GM12878 (cell line): ENCODE data around the gene ARID5B. TPM values are rescaled to one million over a fixed set of nuclear protein-coding genes. Genes with fewer than 3 reads are reported as not detected.

Experiments
- ATAC-seq: fragments of 200-7000 bp; cut with Tn5 transposase; 3 replicates; pipeline ENCODE4 v1.9.1; 2020; ENCODE audit warnings: mild to moderate bottlenecking, moderate library complexity
- BruUV-seq: library from RNA; stranded (reverse); fragments of 400-500 nt; replicated peaks from 2 replicates; lab custom pipeline; 2021; lab: Mats Ljungman, UMichigan
- CTCF ChIA-PET: fragments of 300-600 bp; sonication (Branson Sonifier 250); formaldehyde crosslinking; extraction: SDS; loops from one replicate; lab custom pipeline; 2021; ENCODE audit warnings: inconsistent platforms; lab: Yijun Ruan, JAX
- POLR2A ChIA-PET: fragments of 350-600 bp; formaldehyde crosslinking; extraction: SDS; loops from one replicate; lab custom pipeline; 2021; ENCODE audit warnings: inconsistent platforms; lab: Charles Lee
- RAD21 ChIA-PET: fragments of 300-600 bp; sonication (Branson Sonifier 250); formaldehyde crosslinking; loops from one replicate; lab custom pipeline; 2023; ENCODE audit warnings: antibody characterized with exemption; ENCODE audit not compliant: unreplicated experiment; lab: Charles Lee
- SMC1A ChIA-PET: fragments of 300-600 bp; sonication (Branson Sonifier 250); formaldehyde crosslinking; loops from one replicate; lab custom pipeline; 2023; ENCODE audit not compliant: unreplicated experiment, uncharacterized antibody; lab: Charles Lee
- DNase-seq: peaks from one replicate; pipeline ENCODE4 v3.0.0-alpha.2; 2011; ENCODE audit warnings: low read depth, low spot score
- FAIRE-seq: peaks from 3 replicates; lab custom pipeline; 2011; peaks lifted over from hg19 to GRCh38; lab: Jason Lieb, UNC
- H2AFZ ChIP-seq: 2 replicates; pipeline ENCODE4 v1.6.0; 2011; ENCODE audit warnings: low read depth, low read length, control low read depth; ENCODE audit not compliant: control insufficient read depth
- H3K27ac ChIP-seq: 2 replicates; pipeline ENCODE4 v1.5.1; 2011; ENCODE audit warnings: control low read depth; ENCODE audit not compliant: control insufficient read depth, insufficient read depth
- H3K27me3 ChIP-seq, 2 experiments: replicated peaks in 1 of 2; 2 replicates each; pipeline versions ENCODE4 v1.6.0 to v1.6.1; 2011; ENCODE audit warnings: low read length in 1 of 2; ENCODE audit not compliant: control insufficient read depth in 2 of 2, insufficient read depth in 2 of 2
- H3K36me3 ChIP-seq, 2 experiments: 2 replicates each; pipeline ENCODE4 v1.5.1; 2011; ENCODE audit warnings: low read length in 1 of 2; ENCODE audit not compliant: control insufficient read depth in 2 of 2, insufficient read depth in 2 of 2
- H3K4me1 ChIP-seq: 2 replicates; pipeline ENCODE4 v1.6.1; 2011; ENCODE audit warnings: mild to moderate bottlenecking, low read length, moderate library complexity, mixed read lengths; ENCODE audit not compliant: control insufficient read depth, insufficient read depth
- H3K4me2 ChIP-seq: 2 replicates; pipeline ENCODE4 v1.6.0; 2011; ENCODE audit warnings: control low read depth; ENCODE audit not compliant: control insufficient read depth, insufficient read depth
- H3K4me3 ChIP-seq: fragments of 200-600 bp; sonication (generic); 2 replicates; pipeline ENCODE4 v1.5.1; 2016
- H3K79me2 ChIP-seq: 2 replicates; pipeline ENCODE4 v1.6.0; 2011; ENCODE audit warnings: low read length; ENCODE audit not compliant: control insufficient read depth, insufficient read depth
- H3K9ac ChIP-seq: 2 replicates; pipeline ENCODE4 v1.8.0; 2011; ENCODE audit warnings: low read length, control low read depth, mixed read lengths; ENCODE audit not compliant: control insufficient read depth, insufficient read depth
- H3K9me3 ChIP-seq: replicated peaks from 3 replicates; pipeline ENCODE4 v1.5.1; 2011; ENCODE audit warnings: mild to moderate bottlenecking, low read length; ENCODE audit not compliant: control insufficient read depth, insufficient read depth
- H4K20me1 ChIP-seq: 2 replicates; pipeline ENCODE4 v1.6.0; 2011; ENCODE audit not compliant: control insufficient read depth, insufficient read depth
- BCL11A ChIP-seq: IDR thresholded peaks from 2 replicates; pipeline ENCODE4 v1.6.1; 2011; ENCODE audit warnings: low read depth, low read length
- BHLHE40 ChIP-seq, 2 experiments: fragments of 450-650 bp in 1 of 2; IDR thresholded peaks; 2 replicates each; pipeline ENCODE4 v1.6.1; 2011 to 2017; ENCODE audit warnings: low read depth in 2 of 2, borderline replicate concordance in 1 of 2, improper control_type of control experiment in 1 of 2, low read length in 1 of 2, mild to moderate bottlenecking in 1 of 2
- DPF2 ChIP-seq: fragments of 450-650 bp; IDR thresholded peaks from 2 replicates; pipeline ENCODE4 v1.6.1; 2017; ENCODE audit warnings: mild to moderate bottlenecking
- KAT2A ChIP-seq: conservative IDR thresholded peaks from 2 replicates; pipeline ENCODE4 v1.6.1; 2011; ENCODE audit warnings: low read depth, low read length; ENCODE audit not compliant: control insufficient read depth
- MYC ChIP-seq: IDR thresholded peaks from 2 replicates; pipeline ENCODE4 v1.6.1; 2011; ENCODE audit warnings: mild to moderate bottlenecking, low read length, moderate library complexity, inconsistent platforms; ENCODE audit not compliant: insufficient read depth, insufficient replicate concordance, insufficient read length, severe bottlenecking
- NFXL1 ChIP-seq: fragments of 450-650 bp; IDR thresholded peaks from 2 replicates; pipeline ENCODE4 v1.6.1; 2017; ENCODE audit warnings: antibody characterized with exemption, mild to moderate bottlenecking, borderline replicate concordance
- NFYB ChIP-seq: IDR thresholded peaks from 2 replicates; pipeline ENCODE4 v1.6.1; 2011; ENCODE audit warnings: low read depth, mild to moderate bottlenecking, low read length, improper control_type of control experiment, moderate library complexity; ENCODE audit not compliant: insufficient read depth
- PML ChIP-seq: IDR thresholded peaks from 2 replicates; pipeline ENCODE4 v1.6.1; 2012; ENCODE audit warnings: low read length, inconsistent platforms
- POLR2AphosphoS2 ChIP-seq: IDR thresholded peaks from 2 replicates; pipeline ENCODE4 v1.6.1; 2011; ENCODE audit warnings: low read depth, mild to moderate bottlenecking, low read length, improper control_type of control experiment, moderate library complexity
- SREBF2 ChIP-seq: IDR thresholded peaks from 2 replicates; pipeline ENCODE4 v1.6.1; 2012; ENCODE audit warnings: mild to moderate bottlenecking, low read length
- ZNF24 ChIP-seq: fragments of 450-650 bp; IDR thresholded peaks from 2 replicates; pipeline ENCODE4 v1.6.1; 2017; ENCODE audit warnings: antibody characterized with exemption, mild to moderate bottlenecking
- WGBS: methylation state at CpG from one replicate; pipeline ENCODE4 v1.1.6; 2016; ENCODE audit warnings: low lambda C conversion rate; ENCODE audit not compliant: insufficient replicate concordance, insufficient coverage; ENCODE audit errors: missing lambda C conversion rate; 5-methylcytosine and 5-hydroxymethylcytosine counted together
- in situ Hi-C: fragments of 300-500 bp; cut with MboI; formaldehyde crosslinking; loops from 9 replicates; pipeline ENCODE4 v1.14.3; 2018; ENCODE audit warnings: mixed read lengths
- intact Hi-C: fragments of 100-400 bp; cut with micrococcal nuclease; formaldehyde crosslinking; loops from one replicate; pipeline ENCODE4 v1.14.2; 2022; ENCODE audit not compliant: unreplicated experiment
- polyA plus RNA-seq, 11 experiments: library from polyadenylated mRNA; depleted of rRNA in 4 of 11; unstranded in 6 of 11; stranded (reverse) in 5 of 11; fragments of >200 nt; fragmentation: Nextera tagmentation in 4 of 11; fragmentation: Illumina TruSeq in 1 of 11; extraction: Ambion mirVana in 4 of 11; extraction: Trizol in 1 of 11; gene quantifications; 1 replicate in 1 of 11; 2 replicates in 10 of 11; pipeline versions ENCODE4 v1.2.1 to v1.2.3, GENCODE V29; 2011 to 2016; ENCODE audit warnings: inconsistent platforms in 2 of 11, missing spikeins in 2 of 11, low read depth in 1 of 11
- total RNA-seq, 4 experiments: library from RNA; depleted of rRNA in 3 of 4; stranded (reverse); fragments of >200 nt in 3 of 4; fragmentation: Illumina TruSeq in 1 of 4; extraction: Trizol in 1 of 4; gene quantifications; 2 replicates each; pipeline versions ENCODE4 v1.2.1 to v1.2.3, GENCODE V29; 2013 to 2021
- TF ChIP-seq, protein P1 (sequence below): fragments of 150-350 bp; IDR thresholded peaks from 2 replicates; pipeline ENCODE4 v1.6.1; 2014; ENCODE audit warnings: mild to moderate bottlenecking, low read depth, low read length
- TF ChIP-seq, protein P2 (sequence below): fragments of 150-350 bp; IDR thresholded peaks from 2 replicates; pipeline ENCODE4 v1.6.1; 2016; ENCODE audit warnings: low read depth, low read length
- TF ChIP-seq, protein P3 (sequence below): fragments of 450-650 bp; IDR thresholded peaks from 2 replicates; pipeline ENCODE4 v1.6.1; 2016; ENCODE audit warnings: mild to moderate bottlenecking, moderate library complexity, borderline replicate concordance

The ARID5B gene
- total and polyA plus RNA-seq, 10 of the 15 experiments (the other 5 are each of a cell fraction or from before 2014, with no cell fraction given), result 2.7 to 8.5 (median 6.1) TPM

DNA sequence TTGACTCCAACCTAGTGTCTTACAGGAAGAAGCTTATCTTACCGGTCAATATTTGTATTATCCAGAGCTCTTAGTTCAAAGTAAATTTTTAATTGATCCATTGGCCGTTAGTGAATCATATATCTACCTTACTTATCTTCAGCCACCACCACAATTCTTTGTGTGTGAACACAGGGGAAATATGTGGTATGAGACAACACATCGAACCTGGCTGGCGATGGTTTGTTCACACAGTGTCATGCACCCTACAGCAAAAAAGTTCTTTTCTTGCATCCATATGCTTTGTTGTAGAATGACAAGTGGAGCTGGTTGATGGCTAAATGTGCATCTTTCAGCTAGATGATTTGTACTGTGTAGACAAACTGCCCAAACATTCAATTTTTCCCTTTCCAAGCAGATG, 65.8 kb downstream of the ARID5B start:
- peaks cover 2% of the 10 kb centered on the region; the same call in 2 of the 3 replicates for H3K9me3 ChIP-seq
- H3K27ac ChIP-seq, result no peak overlapping the region
- no TSS peak for BruUV-seq
- in situ Hi-C loops, result no loop called here
- peaks cover 53% of the 10 kb centered on the region for H3K79me2 ChIP-seq
- H4K20me1 ChIP-seq, result no peaks in the 10 kb centered on the region
- ChIA-PET SMC1A (interaction anchor here (1.2 to 2.1 kb wide), 4 partner anchors 8 to 72 kb away, joined by 3 to 17 read pairs (median 6); no protein-coding TSS in a partner anchor), CTCF (interaction anchor here (1.2 to 1.6 kb wide), 4 partner anchors 8 to 67 kb away, joined by 3 to 5 read pairs (median 4); no protein-coding TSS in a partner anchor), POLR2A (interaction anchor here (0.6 kb wide), 1 partner anchor 30 kb away, joined by 3 read pairs; no protein-coding TSS in a partner anchor), RAD21 (interaction anchor here (0.5 to 1.6 kb wide), 2 partner anchors 9 to 1446 kb away, joined by 3 to 5 read pairs; no protein-coding TSS in a partner anchor)
- DNase-seq (no peak), FAIRE-seq (no peak), ATAC-seq (no peak)
- intact Hi-C loops, result no loop called here
- H3K36me3 ChIP-seq, result peaks cover 0 to 3% of the 10 kb centered on the region in 2 experiments; a peak in 1 of 4 replicates
- 99% methylated on average over 4 of the region's 4 CpGs for WGBS
- H3K4me1 ChIP-seq, result peaks cover 40% of the 10 kb centered on the region
- H3K4me3 ChIP-seq, result no peak overlapping the region
- no peak overlapping the region for H2AFZ ChIP-seq
- H3K4me2 ChIP-seq, result no peak overlapping the region
- H3K9ac ChIP-seq, result no peak overlapping the region
- no peaks in the 10 kb centered on the region for H3K27me3 ChIP-seq
- TF ChIP-seq PML (no peak), ZNF24 (no peak), KAT2A (no peak), NFXL1 (no peak), NFYB (no peak), BHLHE40 (IDR thresholded peaks at IDR 0.05; ENCODE audit: borderline replicate concordance in 1 of 2, low read depth in 2 of 2, low read length in 1 of 2) (no peak), POLR2AphosphoS2 (no peak), BCL11A (no peak), DPF2 (no peak), SREBF2 (no peak), MYC (no peak)
- TF ChIP-seq, protein P1, sequence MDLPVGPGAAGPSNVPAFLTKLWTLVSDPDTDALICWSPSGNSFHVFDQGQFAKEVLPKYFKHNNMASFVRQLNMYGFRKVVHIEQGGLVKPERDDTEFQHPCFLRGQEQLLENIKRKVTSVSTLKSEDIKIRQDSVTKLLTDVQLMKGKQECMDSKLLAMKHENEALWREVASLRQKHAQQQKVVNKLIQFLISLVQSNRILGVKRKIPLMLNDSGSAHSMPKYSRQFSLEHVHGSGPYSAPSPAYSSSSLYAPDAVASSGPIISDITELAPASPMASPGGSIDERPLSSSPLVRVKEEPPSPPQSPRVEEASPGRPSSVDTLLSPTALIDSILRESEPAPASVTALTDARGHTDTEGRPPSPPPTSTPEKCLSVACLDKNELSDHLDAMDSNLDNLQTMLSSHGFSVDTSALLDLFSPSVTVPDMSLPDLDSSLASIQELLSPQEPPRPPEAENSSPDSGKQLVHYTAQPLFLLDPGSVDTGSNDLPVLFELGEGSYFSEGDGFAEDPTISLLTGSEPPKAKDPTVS, result no peak
- TF ChIP-seq, protein P2, sequence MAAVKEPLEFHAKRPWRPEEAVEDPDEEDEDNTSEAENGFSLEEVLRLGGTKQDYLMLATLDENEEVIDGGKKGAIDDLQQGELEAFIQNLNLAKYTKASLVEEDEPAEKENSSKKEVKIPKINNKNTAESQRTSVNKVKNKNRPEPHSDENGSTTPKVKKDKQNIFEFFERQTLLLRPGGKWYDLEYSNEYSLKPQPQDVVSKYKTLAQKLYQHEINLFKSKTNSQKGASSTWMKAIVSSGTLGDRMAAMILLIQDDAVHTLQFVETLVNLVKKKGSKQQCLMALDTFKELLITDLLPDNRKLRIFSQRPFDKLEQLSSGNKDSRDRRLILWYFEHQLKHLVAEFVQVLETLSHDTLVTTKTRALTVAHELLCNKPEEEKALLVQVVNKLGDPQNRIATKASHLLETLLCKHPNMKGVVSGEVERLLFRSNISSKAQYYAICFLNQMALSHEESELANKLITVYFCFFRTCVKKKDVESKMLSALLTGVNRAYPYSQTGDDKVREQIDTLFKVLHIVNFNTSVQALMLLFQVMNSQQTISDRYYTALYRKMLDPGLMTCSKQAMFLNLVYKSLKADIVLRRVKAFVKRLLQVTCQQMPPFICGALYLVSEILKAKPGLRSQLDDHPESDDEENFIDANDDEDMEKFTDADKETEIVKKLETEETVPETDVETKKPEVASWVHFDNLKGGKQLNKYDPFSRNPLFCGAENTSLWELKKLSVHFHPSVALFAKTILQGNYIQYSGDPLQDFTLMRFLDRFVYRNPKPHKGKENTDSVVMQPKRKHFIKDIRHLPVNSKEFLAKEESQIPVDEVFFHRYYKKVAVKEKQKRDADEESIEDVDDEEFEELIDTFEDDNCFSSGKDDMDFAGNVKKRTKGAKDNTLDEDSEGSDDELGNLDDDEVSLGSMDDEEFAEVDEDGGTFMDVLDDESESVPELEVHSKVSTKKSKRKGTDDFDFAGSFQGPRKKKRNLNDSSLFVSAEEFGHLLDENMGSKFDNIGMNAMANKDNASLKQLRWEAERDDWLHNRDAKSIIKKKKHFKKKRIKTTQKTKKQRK, result no peak
- TF ChIP-seq, protein P3, sequence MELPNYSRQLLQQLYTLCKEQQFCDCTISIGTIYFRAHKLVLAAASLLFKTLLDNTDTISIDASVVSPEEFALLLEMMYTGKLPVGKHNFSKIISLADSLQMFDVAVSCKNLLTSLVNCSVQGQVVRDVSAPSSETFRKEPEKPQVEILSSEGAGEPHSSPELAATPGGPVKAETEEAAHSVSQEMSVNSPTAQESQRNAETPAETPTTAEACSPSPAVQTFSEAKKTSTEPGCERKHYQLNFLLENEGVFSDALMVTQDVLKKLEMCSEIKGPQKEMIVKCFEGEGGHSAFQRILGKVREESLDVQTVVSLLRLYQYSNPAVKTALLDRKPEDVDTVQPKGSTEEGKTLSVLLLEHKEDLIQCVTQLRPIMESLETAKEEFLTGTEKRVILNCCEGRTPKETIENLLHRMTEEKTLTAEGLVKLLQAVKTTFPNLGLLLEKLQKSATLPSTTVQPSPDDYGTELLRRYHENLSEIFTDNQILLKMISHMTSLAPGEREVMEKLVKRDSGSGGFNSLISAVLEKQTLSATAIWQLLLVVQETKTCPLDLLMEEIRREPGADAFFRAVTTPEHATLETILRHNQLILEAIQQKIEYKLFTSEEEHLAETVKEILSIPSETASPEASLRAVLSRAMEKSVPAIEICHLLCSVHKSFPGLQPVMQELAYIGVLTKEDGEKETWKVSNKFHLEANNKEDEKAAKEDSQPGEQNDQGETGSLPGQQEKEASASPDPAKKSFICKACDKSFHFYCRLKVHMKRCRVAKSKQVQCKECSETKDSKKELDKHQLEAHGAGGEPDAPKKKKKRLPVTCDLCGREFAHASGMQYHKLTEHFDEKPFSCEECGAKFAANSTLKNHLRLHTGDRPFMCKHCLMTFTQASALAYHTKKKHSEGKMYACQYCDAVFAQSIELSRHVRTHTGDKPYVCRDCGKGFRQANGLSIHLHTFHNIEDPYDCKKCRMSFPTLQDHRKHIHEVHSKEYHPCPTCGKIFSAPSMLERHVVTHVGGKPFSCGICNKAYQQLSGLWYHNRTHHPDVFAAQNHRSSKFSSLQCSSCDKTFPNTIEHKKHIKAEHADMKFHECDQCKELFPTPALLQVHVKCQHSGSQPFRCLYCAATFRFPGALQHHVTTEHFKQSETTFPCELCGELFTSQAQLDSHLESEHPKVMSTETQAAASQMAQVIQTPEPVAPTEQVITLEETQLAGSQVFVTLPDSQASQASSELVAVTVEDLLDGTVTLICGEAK, result no peak
